ENCODE data around the gene TSKU. TPM values are rescaled to one million over a fixed set of nuclear protein-coding genes. Genes with fewer than 3 reads are reported as not detected.
A peak's percentile ranks its signal among the peaks of the same experiment; 100 is the strongest.

Gene TSKU
- total and polyA plus RNA-seq, 2 experiments from 2014 or later = 11.7 to 31.1 TPM

- Histone ChIP-seq H3K27ac (ENCODE audit: low read depth) (no peak overlapping the region), H3K9me2 (ENCODE audit: insufficient read depth) (no peaks in the 10 kb centered on the region), H3K27me3 (ENCODE audit: insufficient read depth) (no peaks in the 10 kb centered on the region), H3K79me2 (replicated peaks; ENCODE audit: insufficient read depth) (no peaks in the 10 kb centered on the region), H3K36me3 (ENCODE audit: insufficient read depth) (no peaks in the 10 kb centered on the region), H2AFZ (no peak overlapping the region), H3K4me2 (no peak overlapping the region), H4K20me1 (replicated peaks; ENCODE audit: insufficient read depth) (no peaks in the 10 kb centered on the region), H3K4me3 (no peak overlapping the region), H3K4me1 (ENCODE audit: insufficient read depth) (peaks cover 18% of the 10 kb centered on the region), H3F3A (replicated peaks; ENCODE audit: low read depth) (no peaks in the 10 kb centered on the region)
- peaks cover 19% of the 10 kb centered on the region for H3K36me3 Mint-ChIP-seq (ENCODE audit: low read depth)
- no peak overlapping the region for H3K27ac Mint-ChIP-seq
- DNase-seq (ENCODE audit: low spot score) (no peak), ATAC-seq (no peak)
- H3K9me3 Mint-ChIP-seq = peaks cover 40% of the 10 kb centered on the region
- no peak overlapping the region for H3K4me3 Mint-ChIP-seq
- peaks cover 19% of the 10 kb centered on the region for H3K4me1 Mint-ChIP-seq
- H3K27me3 Mint-ChIP-seq (ENCODE audit: insufficient read depth, low read depth, poor library complexity) = peaks cover 6% of the 10 kb centered on the region
- TF ChIP-seq ETS1 (IDR thresholded peaks at IDR 0.05) (no peak), NANOG (IDR thresholded peaks at IDR 0.05; ENCODE audit: borderline replicate concordance) (no peak)
Observed at GRCh38 chr11:76822406-76822805, 39.2 kb downstream of the TSKU start.

- Histone ChIP-seq H3K4me3 (no peak overlapping the region), H4K20me1 (replicated peaks; ENCODE audit: insufficient read depth) (no peaks in the 10 kb centered on the region), H3K9me2 (ENCODE audit: insufficient read depth) (no peaks in the 10 kb centered on the region), H3K4me1 (ENCODE audit: insufficient read depth) (peaks cover 18% of the 10 kb centered on the region), H2AFZ (peak overlapping the region; percentile 72), H3K4me2 (0 out of 2 replicates have a peak overlapping the region, but pooled peaks have one; percentile 25), H3K36me3 (ENCODE audit: insufficient read depth) (no peaks in the 10 kb centered on the region), H3K79me2 (replicated peaks; ENCODE audit: insufficient read depth) (no peaks in the 10 kb centered on the region), H3K27ac (ENCODE audit: low read depth) (no peak overlapping the region), H3K27me3 (ENCODE audit: insufficient read depth) (no peaks in the 10 kb centered on the region), H3F3A (replicated peaks; ENCODE audit: low read depth) (no peaks in the 10 kb centered on the region)
- DNase-seq (ENCODE audit: low spot score) = peak; percentile 52
- Mint-ChIP-seq H3K27me3 (ENCODE audit: insufficient read depth, low read depth, poor library complexity) (peaks cover 6% of the 10 kb centered on the region), H3K4me3 (no peak overlapping the region), H3K36me3 (ENCODE audit: low read depth) (peaks cover 17% of the 10 kb centered on the region), H3K4me1 (peaks cover 19% of the 10 kb centered on the region), H3K27ac (no peak overlapping the region), H3K9me3 (peaks cover 35% of the 10 kb centered on the region)
- TF ChIP-seq REST (IDR thresholded peaks at IDR 0.05; ENCODE audit: unreplicated experiment) (no peak), POLR2AphosphoS5 (IDR thresholded peaks at IDR 0.05; ENCODE audit: low read depth) (no peak), STAT1 (IDR thresholded peaks at IDR 0.05; ENCODE audit: unreplicated experiment) (no peak), ETS1 (IDR thresholded peaks at IDR 0.05) (no peak), JUNB (IDR thresholded peaks at IDR 0.05; ENCODE audit: unreplicated experiment) (no peak), EZH2phosphoT487 (IDR thresholded peaks at IDR 0.05; ENCODE audit: unreplicated experiment) (no peak), ZNF331 (CRISPR knock-in tag; IDR thresholded peaks at IDR 0.05; ENCODE audit: low read depth) (no peak), EZH2 (IDR thresholded peaks at IDR 0.05; ENCODE audit: low read depth, unreplicated experiment) (no peak), ZNF114 (CRISPR knock-in tag; IDR thresholded peaks at IDR 0.05) (no peak)
- ATAC-seq = peak; percentile 28; the same call in 1 of the 3 replicates
Observed at GRCh38 chr11:76823481-76824028, 40.4 kb downstream of the TSKU start.

Data from GM23338 (cell line).